AG09309 (cell line): ENCODE data around the gene CSNK1D.

Source experiments
- DNase-seq: peaks from one replicate; pipeline ENCODE4 v3.0.0-alpha.2; 2010; ENCODE audit warnings: low read depth
- H3K4me3 ChIP-seq: 2 replicates; pipeline ENCODE4 v1.5.1; 2011; ENCODE audit warnings: mild to moderate bottlenecking, low read depth, low read length, moderate library complexity; ENCODE audit not compliant: control insufficient read depth
- CTCF ChIP-seq: IDR thresholded peaks from 2 replicates; pipeline ENCODE4 v1.5.1; 2011; ENCODE audit warnings: mild to moderate bottlenecking, low read depth, low read length, inconsistent platforms; ENCODE audit not compliant: insufficient read depth, control insufficient read depth; ENCODE audit errors: missing control alignments

The CSNK1D gene

GRCh38 chr17:82314727-82315605, 41.5 kb upstream of the CSNK1D start:
- no peak for TF ChIP-seq CTCF
- DNase-seq = no peak
- H3K4me3 ChIP-seq = no peak overlapping the region

- no peak overlapping the region for H3K4me3 ChIP-seq
- DNase-seq = no peak
- TF ChIP-seq CTCF = no peak
These were observed 40.7 kb upstream of the CSNK1D start for GRCh38 chr17:82314012-82314726.

GRCh38 chr17:82313195-82314011, 39.9 kb upstream of the CSNK1D start:
- no peak overlapping the region for H3K4me3 ChIP-seq
- DNase-seq = no peak
- TF ChIP-seq CTCF = no peak

- no peak for DNase-seq
- no peak for TF ChIP-seq CTCF
- no peak overlapping the region for H3K4me3 ChIP-seq
These were observed 38.5 kb upstream of the CSNK1D start for GRCh38 chr17:82311971-82312370.

GRCh38 chr17:82310877-82311276, 37.4 kb upstream of the CSNK1D start:
- DNase-seq = no peak

More at GRCh38 chr17:82310877-82311276, 37.4 kb upstream of the CSNK1D start:
- H3K4me3 ChIP-seq = no peak overlapping the region
- no peak for TF ChIP-seq CTCF
